ENCODE data around the gene GLP2R. TPM values are rescaled to one million over a fixed set of nuclear protein-coding genes. Genes with fewer than 3 reads are reported as not detected.
"Not testable (repeated sequence)": the region's sequence is repeated elsewhere in the genome, so short reads cannot be mapped to it uniquely, and the experiment has no call there.

The GLP2R gene, protein sequence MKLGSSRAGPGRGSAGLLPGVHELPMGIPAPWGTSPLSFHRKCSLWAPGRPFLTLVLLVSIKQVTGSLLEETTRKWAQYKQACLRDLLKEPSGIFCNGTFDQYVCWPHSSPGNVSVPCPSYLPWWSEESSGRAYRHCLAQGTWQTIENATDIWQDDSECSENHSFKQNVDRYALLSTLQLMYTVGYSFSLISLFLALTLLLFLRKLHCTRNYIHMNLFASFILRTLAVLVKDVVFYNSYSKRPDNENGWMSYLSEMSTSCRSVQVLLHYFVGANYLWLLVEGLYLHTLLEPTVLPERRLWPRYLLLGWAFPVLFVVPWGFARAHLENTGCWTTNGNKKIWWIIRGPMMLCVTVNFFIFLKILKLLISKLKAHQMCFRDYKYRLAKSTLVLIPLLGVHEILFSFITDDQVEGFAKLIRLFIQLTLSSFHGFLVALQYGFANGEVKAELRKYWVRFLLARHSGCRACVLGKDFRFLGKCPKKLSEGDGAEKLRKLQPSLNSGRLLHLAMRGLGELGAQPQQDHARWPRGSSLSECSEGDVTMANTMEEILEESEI
- total RNA-seq = not detected

DNA sequence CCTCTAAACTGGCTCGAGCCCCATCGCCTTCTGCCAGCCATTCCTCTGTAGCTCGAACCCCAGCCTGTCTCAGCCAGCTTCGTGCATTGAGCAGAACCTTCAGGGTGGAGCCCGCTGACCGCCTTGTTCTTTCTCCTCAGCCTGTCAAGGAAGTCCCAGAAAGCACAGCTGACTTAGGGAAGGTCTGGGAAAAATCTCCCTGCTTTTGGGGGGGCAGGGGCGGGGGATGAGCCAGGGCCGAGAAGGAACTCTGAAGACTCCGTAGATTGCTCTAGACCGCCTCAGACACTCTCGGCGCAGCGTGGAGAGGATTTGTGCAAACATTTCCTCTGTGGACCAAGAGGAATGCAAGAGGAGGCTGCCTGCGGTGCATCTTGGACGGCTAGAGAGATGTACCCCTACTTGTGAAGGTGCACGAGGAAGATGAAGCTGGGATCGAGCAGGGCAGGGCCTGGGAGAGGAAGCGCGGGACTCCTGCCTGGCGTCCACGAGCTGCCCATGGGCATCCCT is at the start of gene GLP2R:
Gene GLP2R, plus strand, starts transcription at position 284 of the 510 bp plus-strand sequence. Its CDS starts 140 bp downstream, at position 424.
- no peaks in the 10 kb centered on the region for H3K36me3 Mint-ChIP-seq (ENCODE audit: low read depth)
- no peaks in the 10 kb centered on the region for H3K9me3 Mint-ChIP-seq
- ChIA-PET CTCF (no interaction called here), POLR2A (no interaction called here)
- DNase-seq (no peak), ATAC-seq (no peak)
- H3K4me3 Mint-ChIP-seq = no peak within 1 kb of the TSS
- H3K27me3 Mint-ChIP-seq = peaks cover 3% of the 10 kb centered on the region
- no peaks in the 10 kb centered on the region for H3K4me1 Mint-ChIP-seq (ENCODE audit: low read depth)
- TF ChIP-seq, protein P1, sequence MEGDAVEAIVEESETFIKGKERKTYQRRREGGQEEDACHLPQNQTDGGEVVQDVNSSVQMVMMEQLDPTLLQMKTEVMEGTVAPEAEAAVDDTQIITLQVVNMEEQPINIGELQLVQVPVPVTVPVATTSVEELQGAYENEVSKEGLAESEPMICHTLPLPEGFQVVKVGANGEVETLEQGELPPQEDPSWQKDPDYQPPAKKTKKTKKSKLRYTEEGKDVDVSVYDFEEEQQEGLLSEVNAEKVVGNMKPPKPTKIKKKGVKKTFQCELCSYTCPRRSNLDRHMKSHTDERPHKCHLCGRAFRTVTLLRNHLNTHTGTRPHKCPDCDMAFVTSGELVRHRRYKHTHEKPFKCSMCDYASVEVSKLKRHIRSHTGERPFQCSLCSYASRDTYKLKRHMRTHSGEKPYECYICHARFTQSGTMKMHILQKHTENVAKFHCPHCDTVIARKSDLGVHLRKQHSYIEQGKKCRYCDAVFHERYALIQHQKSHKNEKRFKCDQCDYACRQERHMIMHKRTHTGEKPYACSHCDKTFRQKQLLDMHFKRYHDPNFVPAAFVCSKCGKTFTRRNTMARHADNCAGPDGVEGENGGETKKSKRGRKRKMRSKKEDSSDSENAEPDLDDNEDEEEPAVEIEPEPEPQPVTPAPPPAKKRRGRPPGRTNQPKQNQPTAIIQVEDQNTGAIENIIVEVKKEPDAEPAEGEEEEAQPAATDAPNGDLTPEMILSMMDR (IDR thresholded peaks at IDR 0.05) = no peak
- intact Hi-C loops (cut with micrococcal nuclease) = no loop called here
- H3K27ac Mint-ChIP-seq = no peak within 1 kb of the TSS

DNA sequence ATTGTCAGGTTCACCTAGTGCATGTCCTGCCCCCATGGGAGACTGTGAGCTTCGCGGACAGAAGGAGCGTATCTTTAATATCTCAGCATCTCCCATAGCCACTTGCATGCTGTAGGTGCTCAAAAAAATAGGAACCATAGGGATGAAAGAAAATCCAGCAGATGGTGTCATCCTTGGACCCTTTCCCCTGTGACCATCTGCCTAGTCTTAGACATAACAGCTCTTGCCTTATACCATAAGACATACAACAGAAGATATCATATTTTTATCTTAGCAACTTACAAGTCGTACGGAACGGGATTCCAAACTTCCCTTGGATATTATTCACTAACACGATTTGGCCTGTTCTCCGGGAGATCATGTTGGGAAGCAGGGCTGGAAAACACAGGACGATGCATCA is 48.8 kb upstream of the GLP2R start:
- no peak for DNase-seq
- no peak overlapping the region for H3K27ac Mint-ChIP-seq
- POLR2A ChIA-PET = no interaction called here
- CTCF ChIA-PET = no interaction called here
- no peak for ATAC-seq
- no peaks in the 10 kb centered on the region for H3K9me3 Mint-ChIP-seq
- no peak overlapping the region for H3K4me3 Mint-ChIP-seq
- intact Hi-C loops (cut with micrococcal nuclease) = no loop called here
- TF ChIP-seq, protein P1 (IDR thresholded peaks at IDR 0.05) = no peak
- no peaks in the 10 kb centered on the region for H3K36me3 Mint-ChIP-seq (ENCODE audit: low read depth)
- no peaks in the 10 kb centered on the region for H3K4me1 Mint-ChIP-seq (ENCODE audit: low read depth)
- H3K27me3 Mint-ChIP-seq = peaks cover 9% of the 10 kb centered on the region

DNA sequence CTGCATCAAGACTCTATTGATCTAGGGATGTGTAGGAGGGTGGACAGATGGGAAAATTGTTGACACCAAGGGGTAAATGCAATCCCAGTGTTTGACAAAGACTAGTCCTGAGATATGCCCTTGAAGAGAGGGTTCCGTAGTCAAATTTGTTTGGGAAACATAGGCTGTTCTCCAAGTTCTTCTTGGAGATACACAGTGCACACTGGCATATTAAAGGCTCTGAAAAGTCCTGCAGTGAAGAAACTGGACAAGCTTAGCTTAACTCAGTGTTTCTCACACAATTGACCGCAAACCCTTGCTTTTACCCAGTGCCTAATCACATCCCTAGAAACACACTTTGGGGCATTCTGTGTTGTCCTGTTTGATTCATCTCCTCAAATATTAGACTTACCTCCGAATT is 45.2 kb upstream of the GLP2R start:
- POLR2A ChIA-PET = no interaction called here
- no peaks in the 10 kb centered on the region for H3K4me1 Mint-ChIP-seq (ENCODE audit: low read depth)
- H3K27ac Mint-ChIP-seq = no peak overlapping the region
- no peak overlapping the region for H3K4me3 Mint-ChIP-seq
- ATAC-seq (no peak), DNase-seq (no peak)
- intact Hi-C loops (cut with micrococcal nuclease) = no loop called here
- no peaks in the 10 kb centered on the region for H3K36me3 Mint-ChIP-seq (ENCODE audit: low read depth)
- CTCF ChIA-PET = no interaction called here
- H3K9me3 Mint-ChIP-seq = no peaks in the 10 kb centered on the region
- TF ChIP-seq, protein P1 (IDR thresholded peaks at IDR 0.05) = no peak
- H3K27me3 Mint-ChIP-seq = peaks cover 14% of the 10 kb centered on the region

DNA sequence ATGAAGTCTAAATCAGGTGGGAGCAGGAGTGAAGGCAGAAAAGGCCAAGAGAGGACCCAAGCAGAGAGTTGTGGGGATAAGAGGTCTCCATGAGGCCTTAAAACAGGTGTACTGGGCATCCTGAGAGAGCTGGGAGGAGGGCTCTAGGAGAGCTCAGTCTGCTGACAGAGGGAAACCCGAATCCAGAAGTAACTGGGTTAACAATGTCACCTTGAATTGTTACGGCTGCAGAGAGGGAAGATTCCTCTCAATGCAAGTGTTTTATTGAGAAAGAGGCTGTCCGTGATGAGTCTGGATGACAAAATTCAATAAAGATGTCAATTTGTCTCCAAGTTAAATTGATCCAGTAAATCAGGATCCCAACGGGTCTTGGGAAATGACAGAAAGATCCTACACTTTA is 42.7 kb upstream of the GLP2R start:
- ChIA-PET CTCF (no interaction called here), POLR2A (no interaction called here)
- H3K4me3 Mint-ChIP-seq = no peak overlapping the region
- DNase-seq (no peak), ATAC-seq (no peak)
- H3K4me1 Mint-ChIP-seq (ENCODE audit: low read depth) = no peaks in the 10 kb centered on the region
- intact Hi-C loops (cut with micrococcal nuclease) = no loop called here
- no peak overlapping the region for H3K27ac Mint-ChIP-seq
- TF ChIP-seq, protein P1 (IDR thresholded peaks at IDR 0.05) = no peak
- H3K27me3 Mint-ChIP-seq = peaks cover 10% of the 10 kb centered on the region
- H3K36me3 Mint-ChIP-seq (ENCODE audit: low read depth) = no peaks in the 10 kb centered on the region
- no peaks in the 10 kb centered on the region for H3K9me3 Mint-ChIP-seq

DNA sequence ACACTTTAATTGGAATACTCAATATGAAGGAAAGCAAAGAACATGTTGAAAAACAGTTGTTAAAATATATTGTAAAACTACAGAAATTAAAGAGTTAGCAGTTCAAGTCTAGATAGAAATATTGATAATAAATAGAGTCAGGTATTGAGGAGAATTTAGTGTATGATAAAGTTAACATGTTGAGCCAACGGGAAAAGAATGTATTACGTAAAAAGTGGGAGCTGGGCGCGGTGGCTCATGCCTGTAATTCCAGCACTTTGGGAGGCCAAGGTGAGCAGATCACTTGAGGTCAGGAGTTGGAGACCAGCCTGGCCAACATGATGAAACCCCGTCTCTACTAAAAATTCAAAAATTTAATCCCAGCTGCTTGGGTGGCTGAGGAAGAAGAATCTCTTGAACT is 42.3 kb upstream of the GLP2R start:
- POLR2A ChIA-PET; H3K36me3 Mint-ChIP-seq (ENCODE audit: low read depth); intact Hi-C loops (cut with micrococcal nuclease); ATAC-seq; CTCF ChIA-PET; H3K4me1 Mint-ChIP-seq (ENCODE audit: low read depth); H3K4me3 Mint-ChIP-seq; H3K27ac Mint-ChIP-seq; DNase-seq; H3K9me3 Mint-ChIP-seq: not testable (repeated sequence)
- H3K27me3 Mint-ChIP-seq = peaks cover 10% of the 10 kb centered on the region

Measured in activated CD8-positive, alpha-beta T cell treated with anti-CD3 and anti-CD28 coated beads for 36 hours (primary cell).